NB4 (cell line): ENCODE data around the gene ACACA.

Source experiments
- CTCF ChIP-seq: IDR thresholded peaks from one replicate; pipeline ENCODE4 v1.5.1; 2012; ENCODE audit warnings: low read depth, low read length
- MYC ChIP-seq: IDR thresholded peaks from 2 replicates; pipeline ENCODE4 v1.6.1; 2011; ENCODE audit warnings: low read depth, low read length
- POLR2A ChIP-seq: IDR thresholded peaks from 2 replicates; pipeline ENCODE4 v1.6.1; 2011; ENCODE audit warnings: mild to moderate bottlenecking; ENCODE audit not compliant: insufficient read length; ENCODE audit errors: extremely low read depth

GRCh38 chr17:37393352-37393751 lies 13.3 kb downstream of the ACACA start:
- TF ChIP-seq CTCF: no peak
- TF ChIP-seq POLR2A: no peak
- no peak for TF ChIP-seq MYC
